Hepatic stellate cell (primary cell): ENCODE measurements around the gene GJA5.

Experiments used
- DNase-seq: peaks from one replicate; pipeline ENCODE4 v3.0.0; 2011; ENCODE audit warnings: low spot score

The GJA5 gene

DNA sequence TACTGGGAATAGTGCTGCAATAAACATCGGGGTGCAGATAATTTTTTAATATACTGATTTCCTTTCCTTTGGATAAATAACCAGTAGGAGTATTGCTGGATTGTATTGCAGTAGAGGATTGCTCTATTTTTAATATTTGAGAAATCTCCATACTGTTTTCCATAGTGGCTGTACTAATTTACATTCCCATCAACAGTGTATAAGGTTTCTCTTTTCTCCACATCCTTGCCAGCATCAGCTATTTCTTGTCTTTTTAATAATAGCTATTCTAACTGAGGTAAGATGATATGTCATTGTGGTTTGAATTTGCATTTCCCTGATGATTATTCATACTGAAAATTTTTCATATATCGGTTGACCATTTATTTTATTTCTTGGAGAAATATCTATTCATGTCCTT is 31.1 kb downstream of the GJA5 start:
- no peak for DNase-seq

- no peak for DNase-seq
These were observed 34.2 kb downstream of the GJA5 start for GRCh38 chr1:147726168-147726567.

- DNase-seq: no peak
These were observed 34.7 kb downstream of the GJA5 start for GRCh38 chr1:147725685-147726084.

- no peak for DNase-seq
These were observed 36.6 kb downstream of the GJA5 start for GRCh38 chr1:147723691-147724323.

DNA sequence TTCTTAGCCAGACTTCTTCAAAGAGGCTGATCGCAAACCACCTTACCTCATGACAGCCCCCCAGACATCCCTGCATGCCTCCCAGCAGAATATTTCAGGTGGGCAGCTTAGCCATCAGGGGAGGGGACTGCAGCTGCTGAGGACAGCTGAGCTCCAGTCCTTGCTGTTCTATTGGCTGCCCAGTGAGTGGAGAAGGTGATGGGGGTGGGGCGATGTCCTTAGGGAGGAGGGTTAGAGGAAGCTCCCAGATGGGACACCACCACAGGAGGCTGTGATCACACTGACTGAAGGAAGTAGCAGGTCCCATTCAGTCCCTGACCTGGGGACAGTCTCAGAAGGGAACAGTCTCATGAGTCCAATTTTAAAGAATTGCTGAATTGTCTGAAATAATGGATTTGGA is 38.3 kb downstream of the GJA5 start:
- DNase-seq: no peak

DNA sequence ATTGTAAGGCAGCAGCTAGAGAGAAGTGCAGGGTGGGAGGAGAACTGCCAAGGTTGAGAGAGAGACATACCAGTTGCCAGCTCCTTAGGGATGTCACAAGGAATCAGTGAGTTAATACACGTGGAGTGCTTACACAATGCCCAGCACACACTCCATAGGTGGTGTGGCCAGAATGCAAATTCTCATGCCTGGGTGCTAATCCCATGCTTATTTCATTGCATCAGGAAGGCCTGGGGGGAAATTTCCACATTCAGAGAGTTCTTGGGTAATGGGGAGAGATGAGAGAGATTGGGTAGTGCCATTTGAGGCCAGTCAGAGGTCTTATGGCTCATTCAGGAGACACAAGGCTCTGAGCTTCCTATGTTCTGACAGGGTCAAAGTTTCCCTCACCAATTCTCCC is 38.7 kb downstream of the GJA5 start:
- DNase-seq: no peak

DNA sequence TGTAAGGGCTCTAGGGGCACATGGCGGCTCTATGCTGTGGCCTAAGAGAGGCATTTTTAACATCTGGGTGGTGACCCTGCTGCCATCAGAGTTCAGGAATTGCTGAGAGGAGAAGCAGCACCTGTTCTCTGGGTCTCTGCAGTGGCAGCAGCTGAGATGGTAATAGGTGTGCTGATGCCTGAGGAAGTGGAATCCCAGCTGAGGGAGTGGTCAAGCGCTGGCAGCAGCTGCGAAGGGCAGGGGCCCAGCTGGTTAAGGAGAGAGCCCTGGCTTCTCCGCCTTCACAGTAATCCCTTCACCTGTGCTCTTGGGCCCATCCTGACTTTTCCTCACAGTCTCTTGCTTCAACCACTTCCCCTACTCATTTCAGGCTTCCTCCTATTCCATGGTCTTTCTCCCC is 39.8 kb downstream of the GJA5 start:
- DNase-seq: no peak

- no peak for DNase-seq
These were observed 40.6 kb downstream of the GJA5 start for GRCh38 chr1:147719711-147720225.

- DNase-seq: no peak
These were observed 41.2 kb downstream of the GJA5 start for GRCh38 chr1:147719029-147719698.

- no peak for DNase-seq
These were observed 42.7 kb downstream of the GJA5 start for GRCh38 chr1:147717706-147718097.

- no peak for DNase-seq
These were observed 43.2 kb downstream of the GJA5 start for GRCh38 chr1:147717051-147717705.

GRCh38 chr1:147712605-147713004 is 47.8 kb downstream of the GJA5 start:
- no peak for DNase-seq
